Ectodermal cell (in vitro differentiated cells): ENCODE measurements around the gene ETNPPL.
"Not testable (repeated sequence)": the region's sequence is repeated elsewhere in the genome, so short reads cannot be mapped to it uniquely, and the experiment has no call there.

Experiments
- H3K27ac ChIP-seq: 2 replicates; pipeline ENCODE4 v1.7.0; 2013; ENCODE audit warnings: mild to moderate bottlenecking, low read depth, low read length; ENCODE audit not compliant: insufficient read depth, poor library complexity, severe bottlenecking
- H3K27me3 ChIP-seq: 2 replicates; pipeline ENCODE4 v1.7.0; 2013; ENCODE audit warnings: mild to moderate bottlenecking, low read length; ENCODE audit not compliant: insufficient read depth, control insufficient read depth, poor library complexity, severe bottlenecking
- H3K36me3 ChIP-seq: one replicate; pipeline ENCODE4 v1.7.0; 2013; ENCODE audit warnings: low read length; ENCODE audit not compliant: control insufficient read depth, insufficient read depth
- H3K4me1 ChIP-seq: one replicate; pipeline ENCODE4 v1.7.0; 2013; ENCODE audit warnings: low read length; ENCODE audit not compliant: control insufficient read depth, insufficient read depth
- H3K4me3 ChIP-seq: 2 replicates; pipeline ENCODE4 v1.7.0; 2013; ENCODE audit warnings: low read depth, low read length, control low read depth; ENCODE audit not compliant: insufficient read depth
- H3K9me3 ChIP-seq: 2 replicates; pipeline ENCODE4 v1.7.0; 2013; ENCODE audit warnings: mild to moderate bottlenecking, low read length, moderate library complexity; ENCODE audit not compliant: control insufficient read depth
- WGBS, 2 experiments: methylation state at CpG; one replicate each; pipeline ENCODE4 v1.1.7; 2013; ENCODE audit warnings: missing lambda C conversion rate in 2 of 2; 5-methylcytosine and 5-hydroxymethylcytosine counted together

The ETNPPL gene

DNA sequence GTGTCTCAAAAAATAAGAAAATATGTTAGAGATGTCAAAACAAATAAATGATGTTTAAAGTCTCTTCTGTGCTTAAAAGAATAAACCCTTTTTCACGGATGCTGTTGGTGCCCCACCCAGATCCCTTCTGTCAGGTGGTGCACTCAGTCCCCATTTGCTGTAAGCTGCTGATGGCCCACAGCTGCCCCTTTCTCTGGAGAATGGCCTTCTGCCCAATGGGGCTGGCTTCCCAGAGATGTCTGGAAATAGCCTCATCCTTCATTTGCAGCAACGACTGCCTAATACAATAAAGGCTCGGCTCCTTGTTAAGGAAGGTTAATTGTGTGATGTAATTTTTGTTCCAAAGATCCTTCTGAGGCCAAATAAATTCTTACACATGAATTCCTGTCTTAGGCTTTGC is 31.8 kb downstream of the ETNPPL start:
- Histone ChIP-seq H3K27me3 (no peaks in the 10 kb centered on the region), H3K36me3 (no peaks in the 10 kb centered on the region), H3K4me3 (no peak overlapping the region), H3K4me1 (no peaks in the 10 kb centered on the region), H3K27ac (no peak overlapping the region), H3K9me3 (no peaks in the 10 kb centered on the region)
- 91 to 92% methylated on average over 3 of the region's 3 CpGs for WGBS, 2 experiments

GRCh38 chr4:108730579-108730978 is 32.3 kb downstream of the ETNPPL start:
- Histone ChIP-seq H3K4me1 (no peaks in the 10 kb centered on the region), H3K36me3 (no peaks in the 10 kb centered on the region), H3K9me3 (no peaks in the 10 kb centered on the region), H3K4me3 (no peak overlapping the region), H3K27ac (no peak overlapping the region), H3K27me3 (no peaks in the 10 kb centered on the region)
- WGBS, 2 experiments, result 90 to 91% methylated on average over 1 of the region's 1 CpG

GRCh38 chr4:108729731-108730130 is 33.1 kb downstream of the ETNPPL start:
- 83 to 96% methylated on average over 1 of the region's 1 CpG for WGBS, 2 experiments
- Histone ChIP-seq H3K27ac (no peak overlapping the region), H3K4me1 (no peaks in the 10 kb centered on the region), H3K9me3 (no peaks in the 10 kb centered on the region), H3K4me3 (no peak overlapping the region), H3K27me3 (no peaks in the 10 kb centered on the region), H3K36me3 (no peaks in the 10 kb centered on the region)

DNA sequence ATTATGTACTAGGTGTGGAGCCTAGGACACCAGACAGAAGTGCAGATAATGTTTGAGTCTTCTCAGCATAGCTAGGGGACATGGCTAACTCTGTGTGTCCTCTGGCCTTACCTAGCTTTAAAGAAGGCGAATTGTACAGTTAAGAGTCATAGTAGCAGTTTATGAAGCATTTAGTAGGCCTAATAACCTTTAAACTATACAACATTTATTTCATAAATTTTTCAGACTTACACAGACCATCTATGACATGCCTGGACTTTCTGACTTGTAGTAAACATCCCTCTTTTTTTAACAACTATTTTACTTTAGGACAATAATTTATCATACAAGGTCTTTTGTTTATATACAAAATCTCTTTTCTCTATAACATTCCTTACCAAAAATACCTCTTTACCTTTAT is 37.4 kb downstream of the ETNPPL start:
- Histone ChIP-seq H3K9me3 (no peaks in the 10 kb centered on the region), H3K4me1 (no peaks in the 10 kb centered on the region), H3K27me3 (no peaks in the 10 kb centered on the region), H3K4me3 (no peak overlapping the region), H3K27ac (no peak overlapping the region), H3K36me3 (no peaks in the 10 kb centered on the region)
- 57% methylated on average over 1 of the region's 1 CpG; no CpG with 5 or more reads in 1 of the 2 experiments for WGBS, 2 experiments

DNA sequence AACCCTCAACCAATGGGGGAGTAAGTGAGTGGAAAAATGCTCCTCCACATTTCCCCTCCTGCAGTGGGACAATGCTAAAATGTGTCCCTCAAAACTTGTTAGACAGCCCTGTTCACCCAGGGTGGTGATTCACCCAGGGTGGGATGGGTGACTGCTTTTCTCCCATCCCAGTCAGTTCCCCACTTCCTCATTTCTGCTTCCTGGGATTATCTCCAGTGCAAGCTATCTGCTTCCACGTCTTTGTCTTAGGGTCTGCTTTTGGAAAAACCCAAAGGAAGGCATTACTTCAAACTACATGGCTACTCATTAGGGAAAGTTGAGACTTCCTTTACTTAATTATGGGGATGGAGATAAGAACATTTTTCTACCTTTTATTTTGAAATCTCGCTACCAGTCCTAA is 45.5 kb downstream of the ETNPPL start:
- no peaks in the 10 kb centered on the region for H3K4me1 ChIP-seq
- H3K9me3 ChIP-seq, result no peaks in the 10 kb centered on the region
- no peaks in the 10 kb centered on the region for H3K27me3 ChIP-seq
- 83 to 96% methylated on average over 2 of the region's 2 CpGs for WGBS, 2 experiments
- H3K4me3 ChIP-seq, result no peak overlapping the region
- no peaks in the 10 kb centered on the region for H3K36me3 ChIP-seq
- H3K27ac ChIP-seq, result no peak overlapping the region

DNA sequence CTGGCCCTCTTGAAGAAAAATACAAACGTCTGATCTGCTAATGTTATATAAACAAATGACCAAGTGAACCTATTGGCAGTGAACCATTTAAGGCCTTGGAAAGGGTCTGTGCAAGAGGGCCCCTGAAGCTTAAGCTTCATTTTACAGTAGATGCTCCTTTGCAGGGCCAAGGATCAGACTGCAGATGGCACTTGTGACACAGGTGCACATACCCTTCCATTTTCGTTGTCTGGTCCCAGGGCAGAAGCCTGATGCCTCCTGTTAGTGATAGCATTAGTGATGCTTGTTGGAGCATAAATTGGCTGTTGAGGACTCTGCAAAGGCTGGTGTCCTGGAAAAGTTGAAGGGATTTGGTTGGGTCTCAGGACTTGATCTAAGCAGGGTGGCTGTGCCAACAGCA is 46.5 kb downstream of the ETNPPL start:
- Histone ChIP-seq H3K4me1 (no peaks in the 10 kb centered on the region), H3K4me3 (no peak overlapping the region), H3K27ac (no peak overlapping the region), H3K27me3 (no peaks in the 10 kb centered on the region), H3K9me3 (no peaks in the 10 kb centered on the region), H3K36me3 (no peaks in the 10 kb centered on the region)
- WGBS, 2 experiments, result 40 to 48% methylated on average over 2 of the region's 2 CpGs

GRCh38 chr4:108714880-108715279 is 48.0 kb downstream of the ETNPPL start:
- Histone ChIP-seq H3K27ac (no peak overlapping the region), H3K27me3 (no peaks in the 10 kb centered on the region), H3K9me3 (no peaks in the 10 kb centered on the region), H3K4me3 (no peak overlapping the region), H3K4me1 (no peaks in the 10 kb centered on the region), H3K36me3 (no peaks in the 10 kb centered on the region)
- WGBS, 2 experiments, result 45 to 55% methylated on average over 2 to 3 of the region's 4 CpGs

DNA sequence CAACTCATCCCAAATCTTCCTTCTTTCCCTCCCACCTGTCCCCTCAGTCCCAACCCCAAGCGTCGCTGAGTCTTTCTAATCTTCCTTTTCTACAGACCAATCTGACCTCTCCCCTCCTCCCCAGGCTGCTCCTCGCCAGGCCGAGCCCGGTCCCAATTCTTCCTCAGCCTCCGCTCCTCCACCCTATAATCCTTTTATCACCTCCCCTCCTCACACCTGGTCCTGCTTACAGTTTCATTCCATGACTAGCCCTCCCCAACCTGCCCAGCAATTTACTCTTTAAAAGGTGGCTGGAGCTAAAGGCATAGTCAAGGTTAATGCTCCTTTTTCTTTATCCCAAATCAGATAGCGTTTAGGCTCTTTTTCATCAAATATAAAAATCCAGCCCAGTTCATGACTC is 52.3 kb downstream of the ETNPPL start:
- not testable (repeated sequence) for H3K36me3 ChIP-seq, H3K27ac ChIP-seq, H3K4me1 ChIP-seq, H3K9me3 ChIP-seq, H3K4me3 ChIP-seq, H3K27me3 ChIP-seq
- WGBS, 2 experiments, result 85 to 90% methylated on average over 7 of the region's 7 CpGs

- Histone ChIP-seq H3K27ac (no peak overlapping the region), H3K4me1 (no peaks in the 10 kb centered on the region), H3K4me3 (no peak overlapping the region), H3K27me3 (no peaks in the 10 kb centered on the region), H3K36me3 (no peaks in the 10 kb centered on the region), H3K9me3 (no peaks in the 10 kb centered on the region)
- 84 to 96% methylated on average over 5 to 7 of the region's 7 CpGs for WGBS, 2 experiments
These were observed 53.1 kb downstream of the ETNPPL start for GRCh38 chr4:108709722-108710121.

- 91 to 92% methylated on average over 10 of the region's 10 CpGs for WGBS, 2 experiments
- H3K27me3 ChIP-seq, result no peaks in the 10 kb centered on the region
- H3K4me3 ChIP-seq, result no peak overlapping the region
- no peaks in the 10 kb centered on the region for H3K9me3 ChIP-seq
- H3K27ac ChIP-seq, result no peak overlapping the region
- H3K4me1 ChIP-seq, result no peaks in the 10 kb centered on the region
- H3K36me3 ChIP-seq, result no peaks in the 10 kb centered on the region
These were observed 53.6 kb downstream of the ETNPPL start for GRCh38 chr4:108709234-108709633.

GRCh38 chr4:108706289-108706688 is 56.6 kb downstream of the ETNPPL start:
- WGBS, 2 experiments, result 71 to 72% methylated on average over 4 of the region's 4 CpGs
- Histone ChIP-seq H3K4me1 (no peaks in the 10 kb centered on the region), H3K4me3 (no peak overlapping the region), H3K9me3 (no peaks in the 10 kb centered on the region), H3K36me3 (no peaks in the 10 kb centered on the region), H3K27me3 (no peaks in the 10 kb centered on the region), H3K27ac (no peak overlapping the region)
